OCI-M2 (cell line): Measurements from ENCODE around the gene LAIR1.
"Not testable (repeated sequence)": the region's sequence is repeated elsewhere in the genome, so short reads cannot be mapped to it uniquely, and the experiment has no call there.

Experiments
- DNase-seq: peaks from one replicate; lab custom pipeline; 2025; ENCODE audit not compliant: unreplicated experiment; lab: John Stamatoyannopoulos, UW

The LAIR1 gene

DNA sequence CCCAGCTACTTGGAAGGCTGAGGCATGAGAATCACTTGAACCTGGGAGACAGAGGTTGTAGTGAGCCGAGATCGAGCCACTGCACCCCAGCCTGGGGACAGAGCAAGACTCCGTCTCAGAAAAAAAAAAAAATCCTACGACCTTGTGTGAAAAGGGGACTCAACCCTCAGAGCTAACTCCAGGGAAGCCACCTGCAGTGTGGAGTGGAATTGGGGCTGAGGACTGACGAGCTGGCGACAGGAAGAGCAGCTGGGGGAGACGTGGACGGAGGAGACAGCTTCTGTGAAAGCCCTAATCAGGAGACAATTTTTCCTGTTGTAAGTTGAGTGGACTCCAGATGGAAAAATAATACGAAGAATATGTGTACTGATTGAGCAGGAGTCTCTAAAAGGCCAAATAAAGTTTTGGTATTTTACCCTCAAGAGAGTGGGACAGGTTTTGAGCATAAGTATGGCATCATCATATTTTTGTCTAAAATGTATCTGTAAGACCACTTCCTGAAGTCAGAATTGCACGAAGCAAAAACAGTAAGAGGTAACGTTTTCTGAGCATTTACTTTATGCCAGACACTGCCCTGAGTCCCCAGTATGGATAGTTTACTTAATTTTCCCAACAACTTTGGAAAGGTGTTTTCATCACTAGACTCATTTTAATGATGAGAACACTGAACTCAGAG is 12.0 kb upstream of the LAIR1 start:
- no peak for DNase-seq

DNA sequence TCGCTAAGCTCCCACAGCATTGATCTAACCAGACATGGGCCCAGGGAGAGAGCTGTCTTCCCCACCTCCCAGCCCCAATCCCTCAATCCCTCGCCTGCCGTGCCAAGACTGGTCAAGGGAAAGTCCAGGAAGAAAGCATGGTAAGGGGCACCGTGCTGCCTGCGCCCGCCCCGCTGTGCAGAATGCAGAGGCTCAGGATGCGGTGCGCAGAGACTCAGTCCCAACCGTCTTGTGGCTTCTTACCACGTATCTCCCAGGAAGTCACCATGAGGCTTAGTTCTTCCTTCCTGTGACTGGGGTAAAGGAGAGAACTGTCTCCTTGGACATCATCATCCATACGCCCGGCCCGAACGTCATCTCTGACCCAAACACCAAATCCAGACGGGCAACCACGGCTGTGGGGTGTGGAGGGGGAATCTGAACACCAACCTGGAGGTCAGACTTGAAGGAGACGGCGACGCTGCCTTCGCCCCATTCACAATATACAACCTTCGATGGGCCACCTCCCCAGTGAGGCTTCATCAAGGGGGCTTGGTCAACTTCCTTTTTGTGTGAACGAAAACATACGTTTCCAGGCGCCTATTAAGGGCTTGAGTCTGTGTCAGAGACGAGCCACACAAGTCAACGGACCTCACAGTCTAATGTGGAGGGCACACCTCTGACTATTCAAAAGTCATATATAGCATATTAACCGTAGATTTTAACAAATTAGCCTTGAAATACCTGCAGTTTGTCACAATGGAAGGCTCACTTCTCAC is 10.6 kb upstream of the LAIR1 start:
- DNase-seq, result not testable (repeated sequence)

DNA sequence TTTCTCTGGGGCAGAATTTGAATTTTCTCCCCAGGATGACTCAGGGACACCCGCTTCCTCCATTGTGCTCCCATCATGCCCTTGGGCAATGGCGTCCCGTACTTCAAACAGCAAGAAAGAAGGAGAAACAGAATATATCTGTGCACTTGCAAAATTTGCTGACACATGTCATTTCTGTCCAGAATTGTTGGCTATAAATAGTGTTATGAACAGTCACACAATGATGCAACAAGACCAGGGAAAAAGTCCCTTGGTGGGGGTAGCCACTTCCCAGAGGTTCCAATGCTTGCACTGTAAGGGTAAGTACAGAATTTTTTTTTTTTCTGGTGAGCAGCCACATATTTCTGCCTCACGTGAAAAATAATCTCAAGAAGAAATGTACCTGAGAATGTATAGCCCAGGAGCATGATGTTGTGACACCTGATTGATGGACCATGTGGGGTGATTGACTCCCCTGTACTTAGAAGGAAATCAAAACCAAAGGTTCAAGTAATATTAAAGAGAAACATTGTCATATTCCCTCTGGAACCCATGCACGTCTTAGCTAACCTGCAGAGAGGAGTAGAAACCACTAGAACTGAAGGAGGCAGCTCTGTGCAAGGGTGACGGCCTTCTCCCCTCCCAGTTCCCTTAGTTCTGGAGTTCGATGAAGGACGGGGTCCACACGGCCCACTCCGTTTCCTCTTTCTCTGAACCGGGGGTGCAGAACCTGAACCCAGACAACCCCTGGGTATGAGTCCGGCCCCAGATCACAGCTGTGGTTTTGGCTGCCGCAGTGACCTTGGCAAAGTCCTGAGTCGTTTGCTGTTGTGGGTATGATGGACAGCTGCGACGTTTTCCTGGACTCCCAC is 9.3 kb upstream of the LAIR1 start:
- DNase-seq, result no peak

GRCh38 chr19:54371453-54371852 is 6.7 kb upstream of the LAIR1 start:
- not testable (repeated sequence) for DNase-seq

GRCh38 chr19:54370434-54370796 is 5.7 kb upstream of the LAIR1 start:
- not testable (repeated sequence) for DNase-seq

GRCh38 chr19:54369688-54370433 is 5.1 kb upstream of the LAIR1 start:
- DNase-seq, result not testable (repeated sequence)

DNA sequence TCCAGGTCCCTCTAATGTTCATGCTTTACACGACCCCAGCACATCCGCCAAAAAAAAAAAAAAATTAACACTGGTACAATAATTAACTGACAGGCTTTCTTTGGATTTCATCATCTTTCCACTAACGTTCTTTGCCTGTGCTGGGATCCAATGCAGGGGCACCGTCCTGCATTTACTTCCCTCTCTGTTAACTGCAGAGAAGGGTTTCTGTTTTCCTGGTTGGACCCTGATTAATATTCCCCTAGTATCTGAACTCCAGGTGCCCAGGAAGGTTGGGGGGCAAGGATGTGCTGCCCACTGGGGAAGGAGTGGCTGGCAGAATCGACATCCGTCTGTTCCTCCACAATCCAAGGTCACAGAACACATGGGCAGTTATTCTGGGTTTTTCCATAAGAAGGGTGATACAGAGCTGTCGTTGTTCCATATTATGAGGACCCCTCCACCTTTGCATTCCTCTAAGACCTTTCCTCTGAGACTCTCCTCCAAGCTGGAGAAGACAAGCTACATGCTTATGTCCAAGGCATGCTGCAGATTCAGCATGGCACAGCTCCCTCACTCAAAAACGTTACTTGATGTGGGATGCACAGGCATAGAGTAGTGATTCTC is 4.5 kb upstream of the LAIR1 start:
- DNase-seq, result no peak

DNA sequence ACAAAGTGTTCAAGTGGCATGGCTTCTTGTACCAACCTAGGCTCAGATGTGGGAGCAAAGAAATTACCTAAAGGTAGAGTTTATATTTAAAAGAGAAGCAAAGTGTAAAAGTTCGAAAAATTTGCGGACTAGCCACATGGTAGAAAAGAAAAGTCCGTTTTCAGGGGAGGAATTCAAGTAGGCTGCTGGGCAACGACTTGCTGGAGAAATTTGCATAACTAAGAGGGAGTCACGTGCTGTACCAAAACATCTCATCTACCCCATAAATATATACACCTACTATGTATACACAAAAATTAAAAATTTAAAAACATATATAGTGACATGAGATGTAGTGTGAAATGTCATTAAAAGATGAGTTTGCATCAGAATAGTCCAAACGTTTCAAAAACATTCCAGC is 2.1 kb upstream of the LAIR1 start:
- DNase-seq, result no peak

DNA sequence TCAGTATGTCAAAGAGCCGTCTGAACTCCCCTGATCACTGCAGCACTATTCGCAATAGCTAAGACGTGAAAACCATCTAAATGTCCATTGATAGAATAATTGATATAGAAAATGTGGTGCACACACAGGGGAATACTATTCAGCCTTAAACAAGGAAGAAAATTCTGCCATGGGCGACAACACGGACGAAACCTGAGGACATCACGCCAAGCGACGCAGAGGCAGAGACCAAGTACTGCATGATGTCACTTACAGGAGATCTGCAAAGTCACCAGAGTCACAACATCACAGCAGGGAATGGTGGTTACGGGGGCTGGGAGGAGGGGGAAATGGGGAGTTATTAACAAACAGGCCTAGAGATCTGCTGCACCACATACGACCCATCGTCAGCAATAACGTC is 1.1 kb upstream of the LAIR1 start:
- not testable (repeated sequence) for DNase-seq

DNA sequence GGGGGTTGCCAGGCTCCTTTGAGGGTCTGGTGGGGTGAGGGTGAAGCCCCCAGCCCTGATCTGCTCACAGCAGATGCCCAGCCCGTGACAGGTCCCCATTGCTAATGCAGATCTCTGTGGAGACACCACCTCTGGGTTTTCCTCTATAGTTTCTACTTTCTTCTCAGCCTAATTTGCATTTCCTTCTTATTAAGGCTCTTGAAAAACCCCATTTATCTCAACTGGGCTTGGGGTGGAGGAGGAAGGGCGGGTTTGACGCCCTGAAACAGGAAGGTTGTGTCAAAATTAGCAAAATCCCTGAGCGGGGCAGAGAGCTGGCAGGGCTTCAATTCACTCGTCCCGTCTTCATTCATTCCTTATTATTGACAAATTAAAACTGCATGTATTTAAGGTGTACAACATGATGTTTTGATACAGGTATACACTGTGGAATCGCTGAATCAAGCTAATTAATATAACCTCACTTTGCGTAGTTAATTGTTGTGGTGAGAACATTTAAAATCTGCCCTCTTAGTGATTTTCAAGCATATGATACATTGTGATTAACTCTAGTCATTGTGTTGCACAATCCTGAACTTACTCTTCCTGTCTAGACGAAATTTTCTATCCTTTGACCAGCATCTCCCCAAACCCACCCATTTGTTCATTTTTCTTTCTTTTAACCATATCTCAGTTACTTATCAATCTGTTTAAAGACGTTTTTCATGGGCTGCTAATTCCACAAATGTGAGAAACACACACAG is 2.9 kb downstream of the LAIR1 start:
- DNase-seq, result not testable (repeated sequence)

DNA sequence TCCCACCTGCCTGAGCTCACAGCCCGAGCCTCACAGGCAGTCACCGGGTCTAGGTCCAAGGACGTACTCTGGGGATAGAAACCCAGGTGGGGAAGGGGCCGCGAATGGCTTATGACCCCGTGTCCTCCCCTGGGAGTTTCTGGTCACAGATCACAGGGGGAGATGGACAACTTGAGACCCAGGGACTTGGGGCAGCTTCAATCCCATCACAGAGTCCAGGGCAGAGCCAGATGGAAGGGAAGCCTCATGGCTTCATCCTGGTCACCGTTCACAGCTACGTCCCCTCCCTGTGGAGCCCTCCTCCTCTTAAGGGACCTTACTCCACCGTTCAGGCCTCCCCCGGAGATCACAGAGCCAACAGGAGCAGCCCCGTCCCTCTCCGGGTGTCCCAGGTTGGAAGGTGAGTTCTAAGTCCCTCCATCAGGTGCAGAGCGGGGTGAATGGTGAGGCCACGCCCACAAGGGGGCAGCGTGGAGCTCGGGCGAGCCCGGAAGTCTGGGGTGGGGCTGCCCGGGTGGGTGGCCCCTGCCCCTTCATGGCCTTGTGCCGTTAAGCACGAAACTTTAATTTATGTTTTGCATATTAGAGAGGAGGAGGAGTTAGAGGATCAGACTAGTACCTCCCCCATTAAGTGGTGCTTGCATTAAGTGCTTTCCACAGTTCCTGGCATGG is 5.4 kb downstream of the LAIR1 start:
- DNase-seq, result not testable (repeated sequence)

DNA sequence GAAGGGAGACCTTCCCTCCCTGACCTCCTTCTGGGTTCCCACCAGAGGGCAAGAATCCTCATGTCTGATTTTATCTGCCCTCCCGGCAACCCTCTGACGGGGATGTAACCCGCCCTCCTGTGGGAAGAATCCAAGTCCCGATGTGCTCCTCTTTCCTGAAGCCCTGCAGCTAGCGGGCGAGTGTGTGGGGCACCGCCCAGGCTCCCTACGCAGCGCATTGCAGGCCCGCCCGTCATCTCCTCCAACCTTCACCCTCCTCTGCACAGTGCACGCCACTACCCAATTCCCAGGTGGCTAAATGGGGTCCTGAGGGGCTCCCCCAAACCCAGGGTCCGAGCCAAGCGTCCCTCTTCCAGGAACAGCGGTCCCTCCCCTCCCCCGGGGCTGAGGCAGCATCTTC is 7.3 kb downstream of the LAIR1 start:
- DNase-seq, result no peak

- DNase-seq, result no peak
Observed at GRCh38 chr19:54356444-54357056, 8.2 kb downstream of the LAIR1 start.

GRCh38 chr19:54355675-54356074 is 9.1 kb downstream of the LAIR1 start:
- no peak for DNase-seq

GRCh38 chr19:54354761-54355160 is 10.0 kb downstream of the LAIR1 start:
- DNase-seq, result no peak

GRCh38 chr19:54352546-54352945 is 12.2 kb downstream of the LAIR1 start:
- DNase-seq, result no peak

- no peak for DNase-seq
Observed at GRCh38 chr19:54352041-54352440, 12.7 kb downstream of the LAIR1 start.

- DNase-seq, result no peak
Observed at GRCh38 chr19:54351474-54351873, 13.3 kb downstream of the LAIR1 start.

- DNase-seq, result no peak
Observed at GRCh38 chr19:54345938-54346386, 18.8 kb downstream of the LAIR1 start.
